Activated B cell treated with CpG ODN at 0.5 μM for 24 hours (primary cell): ENCODE data around the gene BOD1L1. TPM values are rescaled to one million over a fixed set of nuclear protein-coding genes. Genes with fewer than 3 reads are reported as not detected.

Source experiments
- ATAC-seq: fragments of 200-7000 bp; cut with Tn5 transposase; one replicate; pipeline ENCODE4 v1.10.0; 2021; ENCODE audit warnings: low read depth, mild to moderate bottlenecking, moderate library complexity
- CTCF ChIA-PET: fragments of 350-600 bp; sonication (Branson Sonifier 250); formaldehyde crosslinking; loops from one replicate; lab custom pipeline; 2021; ENCODE audit warnings: antibody characterized with exemption; lab: Charles Lee
- POLR2A ChIA-PET: fragments of 350-600 bp; sonication (Branson Sonifier 250); formaldehyde crosslinking; loops from one replicate; lab custom pipeline; 2021; ENCODE audit warnings: antibody characterized with exemption; lab: Charles Lee
- DNase-seq: peaks from one replicate; pipeline ENCODE4 v3.0.0; 2022
- H3K27ac Mint-ChIP-seq: one replicate; pipeline ENCODE4 v1.8.0; 2020; ENCODE audit warnings: mixed read lengths
- H3K27me3 Mint-ChIP-seq: one replicate; pipeline ENCODE4 v1.8.0; 2021; ENCODE audit warnings: mixed read lengths
- H3K36me3 Mint-ChIP-seq: one replicate; pipeline ENCODE4 v1.8.0; 2021; ENCODE audit warnings: low read depth, mixed read lengths
- H3K4me1 Mint-ChIP-seq: one replicate; pipeline ENCODE4 v1.8.0; 2021; ENCODE audit warnings: mixed read lengths
- H3K4me3 Mint-ChIP-seq: one replicate; pipeline ENCODE4 v1.8.0; 2020; ENCODE audit warnings: mild to moderate bottlenecking, mixed read lengths
- H3K9me3 Mint-ChIP-seq: one replicate; pipeline ENCODE4 v1.8.0; 2020; ENCODE audit warnings: mixed read lengths
- intact Hi-C: fragments of 100-400 bp; cut with micrococcal nuclease; formaldehyde crosslinking; loops from one replicate; pipeline ENCODE4 v1.15.1; 2024
- total RNA-seq: library from RNA; stranded (reverse); gene quantifications from 2 replicates; pipeline ENCODE4 v1.2.3, GENCODE V29; 2022
- TF ChIP-seq, protein P1 (sequence below): fragments of 200-600 bp; IDR thresholded peaks from one replicate; pipeline ENCODE4 v1.8.0; 2022; ENCODE audit warnings: antibody characterized with exemption, mild to moderate bottlenecking

The BOD1L1 gene
- total RNA-seq, 1 donor from 2014 or later = 79.3 TPM

- H3K27me3 Mint-ChIP-seq = no peaks in the 10 kb centered on the region
- TF ChIP-seq, protein P1, sequence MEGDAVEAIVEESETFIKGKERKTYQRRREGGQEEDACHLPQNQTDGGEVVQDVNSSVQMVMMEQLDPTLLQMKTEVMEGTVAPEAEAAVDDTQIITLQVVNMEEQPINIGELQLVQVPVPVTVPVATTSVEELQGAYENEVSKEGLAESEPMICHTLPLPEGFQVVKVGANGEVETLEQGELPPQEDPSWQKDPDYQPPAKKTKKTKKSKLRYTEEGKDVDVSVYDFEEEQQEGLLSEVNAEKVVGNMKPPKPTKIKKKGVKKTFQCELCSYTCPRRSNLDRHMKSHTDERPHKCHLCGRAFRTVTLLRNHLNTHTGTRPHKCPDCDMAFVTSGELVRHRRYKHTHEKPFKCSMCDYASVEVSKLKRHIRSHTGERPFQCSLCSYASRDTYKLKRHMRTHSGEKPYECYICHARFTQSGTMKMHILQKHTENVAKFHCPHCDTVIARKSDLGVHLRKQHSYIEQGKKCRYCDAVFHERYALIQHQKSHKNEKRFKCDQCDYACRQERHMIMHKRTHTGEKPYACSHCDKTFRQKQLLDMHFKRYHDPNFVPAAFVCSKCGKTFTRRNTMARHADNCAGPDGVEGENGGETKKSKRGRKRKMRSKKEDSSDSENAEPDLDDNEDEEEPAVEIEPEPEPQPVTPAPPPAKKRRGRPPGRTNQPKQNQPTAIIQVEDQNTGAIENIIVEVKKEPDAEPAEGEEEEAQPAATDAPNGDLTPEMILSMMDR = no peak
- peak overlapping the region; percentile 77 for H3K27ac Mint-ChIP-seq
- H3K36me3 Mint-ChIP-seq = peaks cover 77% of the 10 kb centered on the region
- peaks cover 66% of the 10 kb centered on the region for H3K4me1 Mint-ChIP-seq
- DNase-seq = no peak
- intact Hi-C loops = loop anchor here (1.0 kb wide), 1 partner anchor 12 kb away; the partner anchor contains the start of gene BOD1L1
- no peaks in the 10 kb centered on the region for H3K9me3 Mint-ChIP-seq
- POLR2A ChIA-PET = interaction anchor here (1.3 to 1.5 kb wide), 2 partner anchors 13 to 15 kb away, joined by 7 to 12 read pairs; partner anchors contain the start of gene BOD1L1
- peak; percentile 66 for ATAC-seq
- CTCF ChIA-PET = interaction anchor here (1.7 kb wide), 1 partner anchor 39 kb away, joined by 5 read pairs; no protein-coding TSS in a partner anchor
- peak overlapping the region; percentile 56 for H3K4me3 Mint-ChIP-seq
Observed at GRCh38 chr4:13615161-13615560, 12.4 kb downstream of the BOD1L1 start.

- no peaks in the 10 kb centered on the region for H3K9me3 Mint-ChIP-seq
- TF ChIP-seq, protein P1 = no peak
- no peaks in the 10 kb centered on the region for H3K27me3 Mint-ChIP-seq
- intact Hi-C loops = loop anchor here (5.0 kb wide), 3 partner anchors 65 to 1390 kb away; partner anchors contain the start of gene CPEB2
- ChIA-PET POLR2A (interaction anchor here (3.0 kb wide), 1 partner anchor 15 kb away, joined by 42 read pairs; the partner anchor contains the start of gene BOD1L1), CTCF (interaction anchor here (1.6 kb wide), 1 partner anchor 42 kb away, joined by 4 read pairs; no protein-coding TSS in a partner anchor)
- no peak for DNase-seq
- H3K4me1 Mint-ChIP-seq = peaks cover 64% of the 10 kb centered on the region
- H3K4me3 Mint-ChIP-seq = peak overlapping the region; percentile 44
- no peak for ATAC-seq
- H3K27ac Mint-ChIP-seq = peak overlapping the region; percentile 88
- H3K36me3 Mint-ChIP-seq = peaks cover 79% of the 10 kb centered on the region
Observed at GRCh38 chr4:13612569-13612968, 15.0 kb downstream of the BOD1L1 start.

- Mint-ChIP-seq H3K4me1 (peaks cover 57% of the 10 kb centered on the region), H3K27me3 (no peaks in the 10 kb centered on the region), H3K27ac (peak overlapping the region; percentile 88), H3K4me3 (peak overlapping the region; percentile 62), H3K9me3 (no peaks in the 10 kb centered on the region), H3K36me3 (peaks cover 81% of the 10 kb centered on the region)
- intact Hi-C loops = loop anchor here (1.0 to 5.0 kb wide), 5 partner anchors 10 to 1391 kb away; partner anchors contain the start of genes BOD1L1 and CPEB2
- ChIA-PET POLR2A (interaction anchor here (0.7 to 3.0 kb wide), 10 partner anchors 8 to 1393 kb away, joined by 3 to 42 read pairs (median 3); partner anchors contain the start of genes BOD1L1 and CPEB2), CTCF (interaction anchor here (1.0 to 1.1 kb wide), 4 partner anchors 11 to 43 kb away, joined by 3 to 4 read pairs (median 3); partner anchors contain the start of gene BOD1L1)
- TF ChIP-seq, protein P1 = no peak
- DNase-seq = no peak
- peak; percentile 90 for ATAC-seq
Observed at GRCh38 chr4:13611283-13611842, 16.2 kb downstream of the BOD1L1 start.

GRCh38 chr4:13605330-13605729 is 22.2 kb downstream of the BOD1L1 start:
- H3K27me3 Mint-ChIP-seq = no peaks in the 10 kb centered on the region
- ChIA-PET CTCF (no interaction called here), POLR2A (interaction anchor here (0.9 kb wide), 1 partner anchor 1399 kb away, joined by 3 read pairs; no protein-coding TSS in a partner anchor)
- H3K36me3 Mint-ChIP-seq = peaks cover 80% of the 10 kb centered on the region
- intact Hi-C loops = no loop called here
- no peaks in the 10 kb centered on the region for H3K9me3 Mint-ChIP-seq
- TF ChIP-seq, protein P1 = no peak
- H3K27ac Mint-ChIP-seq = no peak overlapping the region
- ATAC-seq (no peak), DNase-seq (no peak)
- H3K4me3 Mint-ChIP-seq = no peak overlapping the region
- H3K4me1 Mint-ChIP-seq = peaks cover 27% of the 10 kb centered on the region

GRCh38 chr4:13601848-13602247 is 25.7 kb downstream of the BOD1L1 start:
- H3K4me1 Mint-ChIP-seq = peaks cover 34% of the 10 kb centered on the region
- peak overlapping the region; percentile 48 for H3K4me3 Mint-ChIP-seq
- ATAC-seq = no peak
- no peaks in the 10 kb centered on the region for H3K27me3 Mint-ChIP-seq
- POLR2A ChIA-PET = no interaction called here
- TF ChIP-seq, protein P1 = no peak
- H3K9me3 Mint-ChIP-seq = no peaks in the 10 kb centered on the region
- peak overlapping the region; percentile 76 for H3K27ac Mint-ChIP-seq
- H3K36me3 Mint-ChIP-seq = peaks cover 71% of the 10 kb centered on the region
- intact Hi-C loops = loop anchor here (1.0 to 5.0 kb wide), 4 partner anchors 9 to 525 kb away; partner anchors contain the start of gene BOD1L1
- CTCF ChIA-PET = no interaction called here
- no peak for DNase-seq
